ENCODE measurements around the gene HELZ2. TPM values are rescaled to one million over a fixed set of nuclear protein-coding genes. Genes with fewer than 3 reads are reported as not detected.

HELZ2 gene
- total RNA-seq, 1 experiment from 2014 or later, result 11.7 TPM

DNA sequence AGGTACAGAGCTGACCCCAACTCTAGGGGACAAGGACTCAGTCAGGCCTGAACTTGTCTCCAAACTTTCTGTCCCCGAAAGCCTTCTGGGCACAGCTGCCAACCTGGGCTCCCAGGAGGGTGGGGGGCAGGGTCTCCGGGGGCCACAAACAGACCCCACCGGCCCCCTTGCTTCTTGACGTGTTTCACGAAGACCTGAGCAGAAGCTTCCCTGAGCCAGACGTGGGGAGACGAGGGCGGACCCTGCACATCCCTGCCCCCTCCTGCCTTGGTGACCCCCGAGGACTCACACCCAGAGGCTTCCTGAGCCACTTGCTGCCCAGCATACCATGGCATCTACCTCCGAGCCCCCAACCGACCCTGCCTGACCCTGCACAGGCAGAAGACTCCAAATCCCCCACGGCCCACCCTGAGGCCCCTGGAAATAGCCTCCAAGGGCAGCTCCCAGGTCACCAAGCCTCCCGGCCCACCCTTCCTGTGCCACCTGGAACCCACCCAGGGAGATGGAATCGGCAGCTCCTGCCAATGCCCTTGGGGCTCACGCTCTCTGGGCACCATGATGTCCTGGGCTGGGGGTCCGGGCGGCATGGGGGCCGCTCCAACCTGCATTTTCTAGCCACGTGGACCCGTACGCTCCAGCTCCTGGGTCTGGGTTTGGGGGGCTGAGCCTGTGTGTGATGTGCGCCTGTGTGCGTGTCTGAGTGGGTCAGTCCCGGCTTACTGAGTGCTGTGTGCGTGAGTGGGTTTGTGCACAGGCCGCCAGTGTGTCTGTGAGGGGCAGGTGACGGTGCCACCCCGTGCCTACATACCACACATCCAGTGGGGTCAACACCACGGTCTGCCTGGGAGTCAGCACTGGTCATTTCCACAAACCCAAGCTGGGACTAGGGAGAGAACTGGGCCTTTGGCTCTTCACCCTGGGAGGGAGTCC, 34.3 kb downstream of the HELZ2 start:
- DNase-seq (ENCODE audit: low read depth), result no peak

DNA sequence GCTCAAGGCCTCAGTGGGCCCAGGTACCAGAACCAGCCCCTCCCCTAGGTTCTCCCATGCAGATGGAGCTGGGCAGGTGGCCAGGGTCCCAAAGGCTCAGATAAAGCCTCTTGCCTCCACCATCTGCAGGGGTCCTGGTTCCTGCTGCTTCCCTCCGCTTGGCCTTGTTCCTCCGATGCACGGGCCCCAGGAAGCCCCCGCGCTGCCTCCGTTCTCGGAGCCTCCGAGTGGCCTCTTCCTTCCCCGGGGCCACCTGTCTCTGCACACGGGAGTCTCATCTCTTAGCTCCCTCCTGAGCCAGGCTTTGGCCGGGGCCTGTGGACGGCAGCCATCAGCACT, 35.0 kb downstream of the HELZ2 start:
- DNase-seq (ENCODE audit: low read depth), result no peak

DNA sequence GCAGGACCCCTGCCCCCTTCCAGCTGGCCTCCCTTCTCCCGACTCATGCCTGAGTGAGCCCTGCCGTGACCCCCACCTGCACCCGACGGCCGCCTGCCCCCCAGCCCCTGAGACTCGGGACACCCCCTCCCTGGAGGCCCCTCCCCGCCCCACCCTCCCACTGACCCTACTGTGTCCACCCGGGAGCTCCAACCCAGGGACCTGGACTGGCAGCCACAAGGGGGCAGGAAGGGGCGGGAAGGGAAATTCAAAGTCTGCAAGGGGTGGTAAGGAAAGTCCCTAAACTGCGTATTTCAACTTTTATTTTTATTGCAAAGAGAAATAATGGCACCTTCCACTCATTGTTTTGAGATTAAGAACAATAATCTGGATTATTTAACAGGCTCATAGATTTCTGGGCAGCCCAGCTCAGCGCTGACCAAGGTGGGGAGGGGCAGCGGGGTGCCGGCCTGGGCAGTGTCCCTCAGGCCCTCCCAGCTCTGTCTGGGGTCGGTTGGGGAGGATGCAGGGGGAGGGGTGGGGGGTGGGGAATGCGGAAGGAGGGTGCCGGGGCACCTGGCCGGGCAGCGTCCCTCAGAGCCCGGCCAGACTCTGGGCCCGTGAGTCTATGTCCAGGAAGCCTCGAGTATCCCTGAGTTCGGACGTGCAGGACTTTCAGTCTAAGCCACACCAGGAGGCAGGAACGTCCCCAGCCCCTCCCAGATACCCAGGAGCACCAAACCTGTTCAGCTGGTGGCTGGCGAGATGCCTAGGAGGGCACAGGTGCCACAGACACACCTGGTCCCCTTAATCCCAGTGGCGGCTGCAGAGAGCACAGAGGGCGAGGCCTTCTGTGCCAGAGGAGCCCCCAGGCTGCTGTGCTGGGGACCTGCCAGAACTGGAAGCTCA, 35.6 kb downstream of the HELZ2 start:
- peak; percentile 32 for DNase-seq (ENCODE audit: low read depth)

DNA sequence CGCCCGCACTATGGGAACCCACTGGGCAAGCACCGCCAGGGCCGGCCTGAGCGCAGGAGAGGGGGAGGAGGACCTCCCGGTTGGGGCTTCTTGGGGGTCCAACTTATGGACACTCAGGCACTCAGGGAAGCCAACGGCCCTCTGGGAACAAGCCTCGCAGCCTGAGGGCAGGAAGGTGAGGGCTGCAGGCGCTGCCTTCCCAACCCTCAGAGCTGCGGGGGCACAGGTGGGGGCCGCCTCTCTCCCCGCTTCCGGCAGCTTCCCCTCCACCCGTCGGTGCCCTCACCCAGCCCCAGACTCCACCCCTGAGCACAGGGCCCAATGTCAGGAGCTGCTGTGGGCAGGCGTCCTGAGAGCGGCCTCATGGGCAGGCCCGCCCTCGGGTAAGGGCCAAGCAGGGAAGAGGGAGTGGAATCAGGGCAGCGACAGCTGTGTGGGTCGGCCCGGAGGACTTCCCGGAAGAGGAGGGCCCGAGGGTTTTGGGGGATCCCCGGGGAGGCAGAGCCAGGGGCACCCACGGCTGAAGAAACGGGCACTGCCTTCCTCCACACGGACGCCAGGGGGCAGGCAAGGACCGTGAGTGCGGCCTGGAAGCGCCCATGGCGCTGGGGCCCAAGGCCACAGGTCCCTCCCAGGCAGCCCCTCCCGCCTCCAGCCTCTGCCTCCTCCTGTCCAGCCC, 36.4 kb downstream of the HELZ2 start:
- DNase-seq (ENCODE audit: low read depth), result peak; percentile 95

DNA sequence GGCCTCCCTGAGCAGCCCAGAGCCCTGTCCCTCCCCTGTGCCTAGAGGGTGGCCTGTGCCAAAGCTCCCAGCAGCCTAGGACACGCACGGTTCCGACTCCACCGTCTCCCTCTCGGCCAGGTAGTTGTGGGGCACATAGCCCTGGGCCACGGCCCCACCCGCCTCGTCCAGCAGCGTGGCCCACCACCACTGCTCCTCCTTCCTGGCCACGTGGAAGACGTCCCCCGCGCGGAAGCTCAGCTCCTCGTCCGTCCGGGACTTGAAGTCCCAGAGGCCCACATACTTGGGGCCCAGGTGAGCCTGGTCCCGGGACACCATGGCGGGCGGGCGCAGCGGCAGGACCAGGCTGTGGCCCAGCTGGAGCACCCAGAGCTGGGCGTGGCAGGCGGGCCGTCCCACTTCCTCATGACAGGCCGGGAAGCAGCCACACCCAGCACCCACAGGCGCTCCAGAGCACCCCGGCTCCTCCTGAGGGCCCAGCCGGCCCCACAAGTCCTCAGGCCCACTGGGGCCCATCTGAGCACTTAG, 37.0 kb downstream of the HELZ2 start, which contains the start of gene PTK6:
Gene PTK6 (minus strand): TSS at position 380 of the 528 bp plus-strand sequence. CDS start 62 bp downstream, at position 318.
- DNase-seq (ENCODE audit: low read depth), result no peak

DNA sequence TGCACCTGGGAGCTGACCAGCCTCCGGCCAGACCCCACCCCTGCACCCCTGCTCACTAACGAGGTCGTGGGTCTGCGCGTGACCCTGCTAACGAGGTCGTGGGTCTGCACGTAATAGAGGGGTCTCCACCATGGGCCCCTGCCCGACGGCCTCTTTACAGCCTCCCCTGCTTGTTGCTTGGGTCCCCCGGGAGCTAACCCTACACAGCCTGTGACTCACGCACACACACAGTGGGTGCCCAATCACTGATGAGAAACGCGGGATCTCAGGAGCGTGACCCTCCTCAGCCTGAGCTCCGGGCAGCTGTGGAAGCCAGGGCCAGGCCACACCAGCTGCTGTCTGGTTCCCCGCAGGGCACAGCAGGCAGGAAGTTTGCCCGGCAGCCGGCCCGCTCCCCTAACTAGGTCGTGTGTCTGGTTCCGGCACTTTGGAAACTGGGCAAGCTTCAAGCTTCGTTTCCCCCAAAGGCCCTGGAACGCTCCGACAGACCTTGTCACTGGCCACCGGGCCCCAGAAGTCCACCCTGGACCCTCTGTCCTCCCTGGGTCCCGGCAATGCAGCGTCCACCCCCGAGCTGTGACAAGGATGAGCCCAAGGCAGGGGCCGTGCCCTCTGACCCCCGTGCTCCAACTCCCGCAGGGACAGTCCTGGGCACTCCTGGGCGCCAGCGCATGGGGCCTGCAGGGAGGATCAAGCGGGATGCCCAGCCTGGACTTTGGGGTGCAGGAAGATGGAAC, 37.6 kb downstream of the HELZ2 start:
- peak; percentile 35 for DNase-seq (ENCODE audit: low read depth)

DNA sequence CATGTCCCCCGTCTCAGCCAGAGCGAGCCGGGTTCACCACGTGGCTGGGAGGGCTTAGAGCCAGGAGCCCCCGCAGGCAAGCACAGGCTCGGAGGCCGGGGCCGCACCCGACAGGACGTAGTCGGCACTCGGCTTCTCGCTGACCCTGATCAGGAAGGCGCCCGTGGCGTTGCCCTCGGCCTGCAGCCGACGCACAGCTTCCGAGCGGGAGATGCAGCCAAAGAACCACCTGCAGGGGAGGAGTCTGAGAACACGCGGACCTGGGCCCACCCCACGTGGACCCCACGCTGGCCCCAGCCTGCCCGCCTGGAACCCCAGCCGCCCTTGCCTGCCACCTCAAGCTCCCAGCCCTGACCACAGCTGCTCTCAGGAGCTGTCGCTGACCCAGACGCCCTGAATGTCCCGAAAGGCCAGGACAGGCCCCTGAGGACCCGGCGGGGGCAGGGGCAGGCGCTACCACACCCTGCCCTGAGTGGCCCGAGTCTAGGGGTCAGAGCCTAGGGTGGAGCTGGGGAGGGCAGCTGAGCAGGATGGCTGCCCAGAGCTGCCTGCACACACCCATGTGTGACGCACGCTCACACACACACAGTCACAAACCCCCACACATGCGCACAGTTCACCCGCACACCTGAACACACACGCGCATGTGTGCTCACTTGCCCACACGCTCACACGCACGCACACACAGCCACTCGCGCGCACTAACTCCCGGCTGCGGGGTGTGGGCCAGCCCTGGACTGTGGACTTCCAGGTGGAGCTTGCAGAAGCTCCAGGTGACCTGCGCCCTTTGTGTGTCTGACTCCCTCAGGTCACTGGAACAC, 39.0 kb downstream of the HELZ2 start:
- no peak for DNase-seq (ENCODE audit: low read depth)

DNA sequence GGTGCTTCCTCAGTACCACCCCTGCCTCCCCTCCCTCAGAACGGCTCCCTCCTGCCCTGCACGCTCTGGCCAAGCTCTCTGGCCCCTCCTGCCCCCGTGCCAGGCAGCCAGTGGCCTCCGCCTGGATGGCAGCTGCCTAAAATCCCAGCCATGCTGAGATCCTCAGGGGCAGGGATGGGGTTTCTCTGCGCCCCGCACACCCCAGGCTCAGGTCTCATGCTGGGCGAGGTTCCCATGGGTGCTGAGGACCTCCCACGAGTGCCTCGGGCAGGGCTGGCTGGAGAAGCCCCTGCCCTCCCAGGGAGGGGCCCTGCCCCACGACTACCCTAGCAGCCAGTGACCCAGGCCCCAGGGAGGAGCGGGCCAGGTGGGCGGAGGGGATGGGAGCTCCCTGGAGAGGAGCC, 39.6 kb downstream of the HELZ2 start:
- no peak for DNase-seq (ENCODE audit: low read depth)

DNA sequence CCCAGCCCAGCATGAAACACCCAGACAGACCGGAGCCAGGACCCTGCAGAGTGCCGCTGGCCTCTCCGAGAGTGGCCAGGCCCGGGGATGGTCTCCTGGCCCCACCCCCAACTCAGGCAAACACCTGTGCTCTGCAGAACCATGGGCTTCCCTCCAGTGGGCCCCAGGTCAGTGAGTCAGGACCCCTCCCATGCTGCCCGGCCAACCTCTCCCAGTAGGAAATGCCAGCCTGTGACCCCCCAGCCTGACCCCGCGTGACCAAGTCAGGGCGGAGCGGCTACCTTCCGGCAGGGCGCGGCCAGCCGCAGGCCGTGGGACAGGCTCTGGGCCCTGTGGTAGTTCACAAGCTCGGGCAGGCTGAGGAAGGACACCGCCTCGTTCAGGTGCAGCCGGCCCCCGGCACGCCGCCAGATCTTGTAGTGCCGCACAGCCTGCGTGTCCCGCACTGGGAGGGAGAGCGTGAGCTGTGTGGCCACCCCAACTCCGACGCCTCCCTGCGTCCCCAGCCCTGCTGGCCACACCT, 40.1 kb downstream of the HELZ2 start:
- no peak for DNase-seq (ENCODE audit: low read depth)

DNA sequence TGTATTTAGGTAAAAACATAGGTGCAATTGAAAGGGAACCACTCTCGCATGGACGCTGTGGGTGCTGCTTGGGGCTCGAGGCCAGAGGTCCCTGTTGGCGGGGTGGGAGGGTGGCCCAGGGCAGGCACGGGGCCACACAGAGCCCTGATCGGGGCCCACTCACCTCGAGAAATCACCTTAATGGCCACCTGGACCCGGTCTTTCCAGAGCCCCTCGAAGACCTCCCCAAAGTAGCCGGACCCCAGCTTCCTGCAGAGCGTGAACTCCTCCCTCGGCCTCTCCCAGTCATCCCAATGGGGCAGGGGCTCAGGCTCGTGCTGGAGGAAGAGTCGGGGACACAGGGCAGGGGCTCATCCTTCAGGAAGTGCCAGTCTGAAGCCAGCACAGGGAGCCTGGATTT, 40.7 kb downstream of the HELZ2 start:
- no peak for DNase-seq (ENCODE audit: low read depth)

DNA sequence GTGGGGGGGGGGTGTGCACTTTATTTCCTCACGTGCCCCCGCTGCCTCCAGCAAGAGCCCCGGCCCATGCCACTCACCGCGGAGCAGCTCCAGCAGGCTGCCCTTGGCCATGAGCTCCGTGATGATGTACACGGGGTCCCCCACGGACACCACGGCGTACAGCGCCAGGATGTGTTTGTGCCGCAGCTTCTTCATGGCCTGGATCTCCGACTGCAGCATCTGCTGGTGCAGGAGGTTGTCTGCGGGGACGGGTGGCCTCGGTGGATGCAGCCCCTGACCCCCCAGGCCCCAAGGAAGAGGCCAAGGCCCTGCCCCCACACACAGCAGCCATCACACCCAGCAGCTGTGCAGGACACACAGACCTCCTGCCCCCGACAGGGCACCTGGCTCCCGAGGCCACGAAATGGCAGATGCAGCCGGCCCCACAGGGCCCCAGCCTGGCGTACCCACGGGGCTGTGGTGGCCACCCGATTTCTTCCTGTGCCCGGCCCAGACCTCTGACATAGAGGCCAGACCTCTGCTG, 41.5 kb downstream of the HELZ2 start:
- DNase-seq (ENCODE audit: low read depth), result no peak

DNA sequence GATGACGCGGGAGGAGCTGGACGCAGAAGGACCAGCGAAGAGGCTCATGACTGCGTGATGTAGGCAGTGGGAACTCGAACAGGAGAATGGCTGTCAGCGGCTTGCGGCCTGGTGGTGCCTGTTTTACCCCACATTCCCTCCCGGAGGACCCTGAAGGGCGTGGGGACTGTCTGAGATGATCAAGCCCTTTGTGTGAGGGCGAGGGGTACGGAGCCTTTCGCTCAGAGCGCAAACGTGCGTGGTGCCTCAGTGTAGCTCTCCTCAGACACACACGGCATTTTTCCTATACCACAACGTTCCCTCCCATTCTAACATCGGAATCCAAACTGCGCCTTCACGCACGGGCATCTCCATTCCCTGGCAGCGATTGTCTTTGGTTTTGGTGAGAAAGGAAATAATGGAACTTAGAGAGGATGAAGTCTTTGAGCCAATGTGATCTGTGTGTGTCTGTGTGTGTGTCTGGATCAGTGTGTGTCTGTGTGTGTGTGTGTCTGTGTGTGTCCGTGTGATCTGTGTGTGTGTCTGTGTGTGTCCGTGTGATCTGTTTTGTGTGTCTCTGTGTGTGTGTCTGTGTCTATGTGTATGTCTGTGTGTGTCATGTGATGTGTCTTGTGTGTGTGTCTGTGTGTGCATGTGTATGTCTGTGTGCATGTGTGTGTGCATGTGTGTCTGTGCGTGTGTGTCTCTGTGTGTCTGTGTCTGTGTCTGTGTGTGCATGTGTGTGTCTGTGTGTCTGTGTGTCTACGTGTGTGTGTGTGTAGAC, 42.2 kb downstream of the HELZ2 start:
- no peak for DNase-seq (ENCODE audit: low read depth)

DNA sequence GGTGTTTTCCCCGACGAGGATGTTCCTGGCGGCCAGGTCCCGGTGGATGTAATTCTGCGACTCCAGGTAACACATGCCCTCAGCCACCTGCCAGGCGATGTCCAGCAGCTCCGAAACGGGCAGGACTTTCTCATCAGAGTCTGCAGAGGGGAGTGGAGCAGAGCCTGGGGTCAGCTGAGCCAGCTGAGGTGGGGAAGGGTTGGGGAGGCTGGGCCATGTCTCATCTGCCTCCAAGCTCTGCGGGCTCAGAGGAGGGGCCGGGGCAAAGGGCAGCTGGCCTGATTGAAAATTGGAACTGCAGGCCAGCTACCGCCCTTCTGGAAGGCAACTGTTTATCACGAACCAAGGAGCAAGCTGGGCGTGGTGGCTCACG, 43.3 kb downstream of the HELZ2 start:
- DNase-seq (ENCODE audit: low read depth), result no peak

DNA sequence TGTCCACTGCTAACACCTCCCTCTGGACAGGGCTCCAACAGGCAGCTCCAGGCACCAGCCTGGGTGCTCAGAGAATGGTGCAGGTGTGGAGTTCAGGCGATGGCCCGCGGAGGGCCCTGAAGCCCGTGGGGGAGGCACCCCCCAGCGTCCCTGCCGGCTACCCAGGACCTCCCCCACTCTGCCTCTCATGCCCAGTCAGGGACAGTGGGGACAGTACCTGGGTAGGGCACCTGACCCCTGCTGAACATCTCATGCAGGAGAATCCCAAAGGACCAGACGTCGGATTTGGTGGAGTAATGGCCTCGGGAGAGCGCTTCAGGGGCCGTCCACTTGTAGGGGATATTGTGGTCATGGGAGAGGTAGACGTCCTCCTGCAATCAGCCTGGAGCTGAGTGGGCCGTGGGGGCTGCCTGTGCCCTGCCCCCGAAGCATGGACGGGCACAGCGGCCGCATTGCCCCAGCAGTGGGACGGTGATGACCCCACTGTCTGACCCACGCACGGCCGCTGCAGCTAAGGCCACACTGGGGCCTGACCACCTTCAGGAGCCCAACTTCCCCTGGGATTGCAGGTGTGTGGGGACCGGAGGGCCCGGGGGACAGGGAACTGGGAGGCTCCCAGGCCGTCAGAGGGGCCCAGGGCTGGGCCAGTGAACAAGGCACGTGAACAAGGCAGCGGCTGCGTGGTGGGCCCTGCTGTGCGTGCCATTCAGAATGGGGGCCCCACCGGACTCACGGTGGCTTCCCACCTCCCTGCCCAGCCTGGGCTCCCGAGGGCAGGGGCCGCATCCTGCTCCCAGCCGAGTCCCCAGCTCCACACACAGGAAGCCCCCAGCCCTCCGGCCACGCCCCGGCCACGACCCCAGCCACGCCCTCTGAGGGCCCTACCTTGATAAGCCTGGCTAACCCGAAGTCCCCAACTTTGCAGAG, 43.9 kb downstream of the HELZ2 start:
- no peak for DNase-seq (ENCODE audit: low read depth)

DNA sequence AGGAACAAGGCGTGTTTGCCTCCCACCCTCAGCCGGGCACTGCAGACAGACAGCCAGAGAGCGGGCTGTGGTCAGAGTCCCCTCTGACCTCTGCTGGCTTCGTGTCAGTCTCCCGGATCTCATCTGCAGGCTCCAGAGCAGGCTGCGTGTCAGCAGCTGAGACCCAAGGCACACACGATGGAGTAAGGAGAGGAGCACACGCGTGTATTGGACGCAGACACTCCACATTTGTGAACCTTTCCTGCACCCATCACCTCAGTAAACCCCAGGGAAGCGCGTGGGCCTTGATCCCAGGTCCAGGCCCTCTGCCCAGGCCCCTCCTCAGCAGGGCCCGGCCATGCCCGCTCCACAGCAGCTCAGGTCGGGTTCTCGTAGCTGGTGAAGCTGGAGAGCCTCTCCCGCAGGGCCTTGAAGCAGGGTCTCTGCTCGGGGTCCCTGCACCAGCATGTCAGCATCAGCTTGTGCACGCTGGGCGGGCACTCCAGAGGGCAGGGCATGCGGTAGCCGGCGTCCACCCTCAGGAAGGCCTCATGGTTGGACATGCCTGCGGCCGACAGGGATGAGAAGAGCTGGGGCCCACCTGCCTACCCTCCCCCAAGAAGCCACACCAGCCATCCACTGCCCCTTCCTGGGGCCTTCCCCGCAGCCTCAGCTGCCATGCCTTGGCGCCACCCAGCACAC, 44.7 kb downstream of the HELZ2 start:
- DNase-seq (ENCODE audit: low read depth), result no peak

DNA sequence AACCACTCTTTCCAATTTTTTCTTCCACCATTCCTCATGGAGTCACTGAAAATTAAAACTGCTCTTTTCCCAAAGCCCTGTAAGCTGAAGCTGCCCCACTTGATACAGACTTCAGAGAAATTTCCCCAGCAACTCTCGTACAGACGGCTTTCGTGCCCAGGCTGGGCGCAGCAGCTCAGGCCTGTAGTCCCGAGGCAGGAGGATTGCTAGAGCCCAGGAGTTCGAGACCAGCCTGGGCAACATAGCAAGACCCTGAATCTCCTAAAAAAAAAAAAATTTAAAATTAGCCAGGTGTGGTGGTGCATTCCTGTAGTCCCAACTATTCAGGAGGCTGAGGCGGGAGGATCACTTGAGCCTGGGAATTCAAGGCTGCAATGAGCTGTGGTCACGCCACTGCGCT, 46.9 kb downstream of the HELZ2 start:
- no peak for DNase-seq (ENCODE audit: low read depth)

DNA sequence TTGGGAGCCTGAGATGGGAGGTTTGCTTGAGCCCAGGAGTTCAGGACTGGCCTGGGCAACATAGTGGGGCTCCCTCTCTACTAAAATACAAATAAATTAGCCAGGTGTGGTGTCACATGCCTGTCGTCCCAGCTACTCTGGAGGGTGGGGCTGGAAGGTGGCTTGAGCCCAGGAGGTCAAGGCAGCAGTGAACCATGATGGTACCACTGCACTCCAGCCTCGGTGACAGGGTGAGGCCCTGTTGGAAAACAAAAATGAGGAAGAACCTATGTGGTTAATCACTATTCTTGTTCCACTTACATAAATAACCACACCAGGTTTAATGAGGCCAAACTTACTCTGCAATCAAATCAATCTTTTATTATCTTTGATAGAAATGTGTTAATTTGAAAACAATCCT, 48.1 kb downstream of the HELZ2 start:
- DNase-seq (ENCODE audit: low read depth), result no peak
